ENCODE measurements around the gene SLC7A6.

- TF ChIP-seq POLR2A (IDR thresholded peaks at IDR 0.05) (no peak), CTCF (IDR thresholded peaks at IDR 0.05) (no peak)
Measured at GRCh38 chr16:68247932-68248331, 16.4 kb upstream of the SLC7A6 start.

Data from thyroid gland (tissue), 4 donors.